Activated naive CD4-positive, alpha-beta T cell treated with anti-CD3 and anti-CD28 coated beads for 36 hours (primary cell): ENCODE data around the gene IARS2. TPM values are rescaled to one million over a fixed set of nuclear protein-coding genes. Genes with fewer than 3 reads are reported as not detected.
A peak's percentile ranks its signal among the peaks of the same experiment; 100 is the strongest.
"Not testable (repeated sequence)": the region's sequence is repeated elsewhere in the genome, so short reads cannot be mapped to it uniquely, and the experiment has no call there.

Source experiments
- CTCF ChIA-PET: fragments of 350-600 bp; sonication (Branson Sonifier 250); formaldehyde crosslinking; loops from one replicate; lab custom pipeline; 2021; ENCODE audit warnings: antibody characterized with exemption; lab: Charles Lee
- DNase-seq: peaks from one replicate; pipeline ENCODE4 v3.0.0-alpha.2; 2020
- H3K27ac Mint-ChIP-seq: one replicate; pipeline ENCODE4 v1.8.0; 2021; ENCODE audit warnings: mild to moderate bottlenecking, mixed read lengths
- H3K27me3 Mint-ChIP-seq: one replicate; pipeline ENCODE4 v1.8.0; 2021; ENCODE audit warnings: low read depth, mixed read lengths
- H3K36me3 Mint-ChIP-seq: one replicate; pipeline ENCODE4 v1.8.0; 2021; ENCODE audit warnings: low read depth, mixed read lengths
- H3K4me1 Mint-ChIP-seq: one replicate; pipeline ENCODE4 v1.8.0; 2021; ENCODE audit warnings: low read depth, mixed read lengths
- H3K4me3 Mint-ChIP-seq: one replicate; pipeline ENCODE4 v1.8.0; 2021; ENCODE audit warnings: mild to moderate bottlenecking, moderate library complexity, mixed read lengths
- H3K9me3 Mint-ChIP-seq: one replicate; pipeline ENCODE4 v1.8.0; 2021; ENCODE audit warnings: mixed read lengths
- intact Hi-C: fragments of 100-400 bp; cut with micrococcal nuclease; formaldehyde crosslinking; loops from one replicate; pipeline ENCODE4 v1.15.1; 2023
- total RNA-seq, 2 experiments: library from RNA; stranded (reverse); gene quantifications; one replicate each; pipeline ENCODE4 v1.2.3, GENCODE V29; 2021

IARS2 gene
- total RNA-seq, 2 experiments from 2014 or later = 59.7 to 60.3 TPM

DNA sequence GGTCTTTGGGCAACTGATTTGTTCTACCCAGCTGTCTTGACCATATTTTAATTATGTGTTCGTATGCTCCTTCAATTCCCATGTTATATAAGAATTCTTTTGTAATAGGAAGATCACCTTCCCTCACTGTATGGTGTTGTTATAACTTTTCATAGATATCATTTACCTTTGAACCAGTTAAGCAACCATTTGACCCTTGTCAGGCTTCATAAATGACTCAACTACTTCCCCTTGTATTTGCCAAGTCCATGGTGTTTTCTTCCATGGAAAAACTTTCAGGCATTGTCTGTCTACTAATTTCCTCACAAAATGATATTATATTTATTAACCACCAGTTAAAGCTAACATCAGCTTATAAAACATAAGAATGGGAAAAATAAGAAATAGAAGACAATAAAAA lies 9.5 kb upstream of the IARS2 start:
- Mint-ChIP-seq H3K36me3 (peaks cover 8% of the 10 kb centered on the region), H3K27ac (no peak overlapping the region), H3K4me3 (no peak overlapping the region), H3K4me1 (peaks cover 2% of the 10 kb centered on the region), H3K27me3 (no peaks in the 10 kb centered on the region), H3K9me3 (no peaks in the 10 kb centered on the region)
- intact Hi-C loops = no loop called here
- CTCF ChIA-PET = no interaction called here
- DNase-seq = no peak

DNA sequence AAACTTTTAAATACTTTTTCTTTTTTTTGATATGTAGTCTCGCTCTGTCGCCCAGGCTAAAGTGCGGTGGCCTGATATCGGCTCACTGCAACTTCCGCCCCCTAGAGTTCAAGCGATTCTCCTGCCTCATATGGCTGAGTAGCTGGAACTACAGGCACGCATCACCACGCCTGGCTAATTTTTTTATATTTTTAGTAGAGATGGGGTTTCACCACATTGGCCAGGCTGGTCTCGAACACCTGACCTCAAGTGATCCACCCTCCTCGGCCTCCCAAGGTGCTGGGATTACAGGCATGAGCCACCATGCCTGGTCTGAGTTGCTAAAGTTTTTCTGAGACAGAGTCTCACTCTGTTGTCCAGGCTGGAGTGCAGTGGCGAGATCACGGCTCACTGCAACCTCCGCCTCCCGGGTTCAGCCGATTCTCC lies 7.7 kb upstream of the IARS2 start:
- H3K36me3 Mint-ChIP-seq, CTCF ChIA-PET, H3K9me3 Mint-ChIP-seq, intact Hi-C loops, H3K27ac Mint-ChIP-seq, DNase-seq, H3K4me1 Mint-ChIP-seq, H3K4me3 Mint-ChIP-seq, H3K27me3 Mint-ChIP-seq: not testable (repeated sequence)

DNA sequence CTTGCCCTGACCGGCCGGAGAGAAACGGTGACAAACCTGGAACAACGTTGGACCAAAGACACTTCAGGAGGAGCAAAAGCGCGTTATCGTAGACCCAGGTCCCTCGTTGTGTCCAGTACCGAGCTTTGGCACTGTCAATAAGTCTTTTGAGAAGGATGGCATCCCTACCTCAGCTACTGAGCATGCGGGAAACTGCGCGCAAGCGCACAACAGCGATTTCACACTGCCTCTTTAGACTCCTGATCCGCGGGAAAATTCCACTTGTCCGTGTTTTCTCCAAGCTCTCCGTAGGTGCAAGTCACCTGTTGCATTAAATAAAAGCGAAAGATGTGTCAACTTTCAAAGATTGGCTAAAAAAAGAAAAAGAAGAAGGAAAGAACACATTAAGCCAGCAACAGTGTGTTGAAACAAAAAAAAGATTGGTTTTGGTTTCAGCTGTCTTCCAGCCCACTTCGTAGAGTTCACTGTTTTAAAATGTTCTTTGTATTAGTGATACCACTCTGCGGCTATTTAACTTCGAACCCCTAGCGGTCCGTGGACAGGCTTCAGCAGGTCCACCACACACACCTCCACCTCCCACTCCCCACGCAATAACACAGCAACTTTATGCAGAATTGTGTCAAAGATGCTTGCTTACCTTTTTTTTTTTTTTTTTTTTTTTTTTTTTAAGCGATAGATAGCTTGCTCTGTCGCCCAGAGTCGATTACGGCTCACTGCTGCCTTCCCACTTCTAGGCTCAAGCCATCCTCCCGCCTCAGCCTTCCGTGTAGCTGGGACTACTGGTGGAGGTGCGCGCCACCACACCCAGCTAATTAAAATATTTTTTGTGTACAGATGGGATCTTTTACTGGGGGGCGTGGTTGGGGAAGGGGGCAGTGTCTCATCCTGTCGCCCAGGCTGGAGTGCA lies 4.0 kb upstream of the IARS2 start, which contains the start of gene BPNT1:
Gene BPNT1, minus strand, starts transcription at position 139 of the 907 bp plus-strand sequence. CDS start 9,942 bp downstream, outside the sequence.
- DNase-seq = peak; percentile 100
- Mint-ChIP-seq H3K4me1 (peaks cover 12% of the 10 kb centered on the region), H3K9me3 (no peaks in the 10 kb centered on the region), H3K36me3 (no peaks in the 10 kb centered on the region), H3K4me3 (peak within 1 kb of the TSS; percentile 91), H3K27ac (peak within 1 kb of the TSS; percentile 85), H3K27me3 (no peaks in the 10 kb centered on the region)
- CTCF ChIA-PET = interaction anchor here (0.7 to 1.6 kb wide), 2 partner anchors 15 to 99 kb away, joined by 3 to 5 read pairs; no protein-coding TSS in a partner anchor
- intact Hi-C loops = loop anchor here (1.0 to 10.0 kb wide), 5 partner anchors 44 to 1355 kb away; partner anchors contain the start of genes EPRS1 and LYPLAL1

DNA sequence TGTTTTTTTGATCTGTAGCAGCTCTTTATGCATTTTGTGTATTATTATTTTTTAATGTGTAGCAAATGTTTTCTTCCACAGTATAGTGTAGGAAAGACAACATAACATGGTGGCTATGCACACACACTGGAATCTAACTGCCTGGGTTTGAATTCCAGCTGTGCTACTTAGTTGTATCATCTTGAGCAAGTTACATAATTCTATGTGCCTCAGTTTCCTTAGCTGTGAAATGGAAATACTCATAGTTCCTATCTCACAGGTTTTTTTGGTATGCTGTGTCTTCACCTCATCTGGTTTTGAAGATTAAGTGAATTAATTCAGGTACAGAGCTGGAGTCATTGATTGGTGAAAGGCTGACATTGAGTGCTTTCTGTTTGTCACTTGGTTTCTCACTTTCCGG lies 1.2 kb upstream of the IARS2 start:
- peaks cover 6% of the 10 kb centered on the region for H3K36me3 Mint-ChIP-seq
- CTCF ChIA-PET = interaction anchor here (0.6 to 1.2 kb wide), 2 partner anchors 21 to 122 kb away, joined by 4 read pairs; no protein-coding TSS in a partner anchor

DNA sequence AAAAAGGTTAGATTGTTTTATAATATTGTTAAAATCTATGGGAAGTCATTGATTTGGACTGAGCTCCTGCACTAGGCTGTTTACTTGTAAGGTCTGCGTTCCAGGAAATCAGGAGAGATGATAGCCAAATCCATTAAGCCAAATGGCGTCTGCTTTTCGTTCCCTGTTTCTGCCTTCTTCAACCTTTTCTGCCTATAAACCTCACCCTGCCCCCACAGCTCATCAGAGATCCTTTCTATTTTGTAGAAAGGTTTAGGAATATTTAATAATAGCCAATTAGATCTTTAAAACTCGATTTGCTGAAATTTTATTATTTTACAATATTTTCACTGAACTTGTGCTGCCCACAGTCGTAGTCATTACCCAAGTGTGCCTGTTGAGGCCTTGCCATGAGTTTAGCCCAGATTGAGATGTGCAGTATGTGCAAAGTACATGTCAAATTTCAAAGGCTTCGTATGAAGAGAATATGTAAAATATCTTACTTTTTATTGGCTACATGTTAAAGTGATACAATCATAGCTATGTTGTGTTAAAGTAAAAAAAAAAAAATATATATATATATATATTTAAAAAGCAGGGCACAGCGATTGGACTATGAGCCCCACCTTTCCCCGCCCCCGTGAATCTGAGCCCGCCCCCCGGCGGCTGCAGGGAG lies 444 bp upstream of the IARS2 start:
- DNase-seq = no peak
- intact Hi-C loops = loop anchor here (1.0 to 10.0 kb wide), 4 partner anchors 47 to 1808 kb away; partner anchors contain the start of genes EPRS1 and RRP15
- Mint-ChIP-seq H3K27me3 (no peaks in the 10 kb centered on the region), H3K27ac (peak overlapping the region; percentile 61), H3K4me3 (peak overlapping the region; percentile 34), H3K9me3 (no peaks in the 10 kb centered on the region), H3K4me1 (peaks cover 24% of the 10 kb centered on the region), H3K36me3 (peaks cover 11% of the 10 kb centered on the region)
- CTCF ChIA-PET = no interaction called here

More for the DNA sequence above, 1.2 kb upstream of the IARS2 start:
- no peaks in the 10 kb centered on the region for H3K27me3 Mint-ChIP-seq
- H3K9me3 Mint-ChIP-seq = no peaks in the 10 kb centered on the region
- no peak overlapping the region for H3K27ac Mint-ChIP-seq
- DNase-seq = no peak
- H3K4me1 Mint-ChIP-seq = peaks cover 22% of the 10 kb centered on the region
- no peak overlapping the region for H3K4me3 Mint-ChIP-seq
- intact Hi-C loops = loop anchor here (1.0 to 10.0 kb wide), 3 partner anchors 46 to 1352 kb away; partner anchors contain the start of gene EPRS1

DNA sequence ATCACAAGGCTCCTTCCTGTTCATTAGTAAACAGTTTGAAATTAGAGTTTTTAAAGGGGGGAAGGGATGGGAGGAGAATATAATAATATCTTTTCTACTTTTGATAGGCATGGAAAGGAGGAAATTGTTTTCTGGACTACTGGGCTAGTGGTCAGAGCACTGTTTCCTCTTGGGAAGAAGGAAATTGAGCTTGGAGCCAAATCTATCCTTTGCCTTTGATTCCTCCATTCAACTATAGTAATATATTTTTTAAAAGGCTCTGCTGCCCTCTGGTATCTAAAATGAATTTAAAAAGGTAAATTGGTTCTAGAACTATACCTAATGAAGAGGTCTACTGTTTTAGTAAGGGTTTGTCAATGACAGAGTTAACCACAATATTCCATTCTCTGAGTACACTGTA lies 5.9 kb downstream of the IARS2 start:
- H3K36me3 Mint-ChIP-seq = peaks cover 25% of the 10 kb centered on the region
- no peak overlapping the region for H3K4me3 Mint-ChIP-seq
- H3K27me3 Mint-ChIP-seq = no peaks in the 10 kb centered on the region
- H3K27ac Mint-ChIP-seq = no peak overlapping the region
- peaks cover 15% of the 10 kb centered on the region for H3K4me1 Mint-ChIP-seq
- no peaks in the 10 kb centered on the region for H3K9me3 Mint-ChIP-seq
- CTCF ChIA-PET = interaction anchor here (1.2 kb wide), 1 partner anchor 13 kb away, joined by 4 read pairs; no protein-coding TSS in a partner anchor
- intact Hi-C loops = loop anchor here (10.0 kb wide), 1 partner anchor 1345 kb away; no protein-coding TSS in a partner anchor
- no peak for DNase-seq

DNA sequence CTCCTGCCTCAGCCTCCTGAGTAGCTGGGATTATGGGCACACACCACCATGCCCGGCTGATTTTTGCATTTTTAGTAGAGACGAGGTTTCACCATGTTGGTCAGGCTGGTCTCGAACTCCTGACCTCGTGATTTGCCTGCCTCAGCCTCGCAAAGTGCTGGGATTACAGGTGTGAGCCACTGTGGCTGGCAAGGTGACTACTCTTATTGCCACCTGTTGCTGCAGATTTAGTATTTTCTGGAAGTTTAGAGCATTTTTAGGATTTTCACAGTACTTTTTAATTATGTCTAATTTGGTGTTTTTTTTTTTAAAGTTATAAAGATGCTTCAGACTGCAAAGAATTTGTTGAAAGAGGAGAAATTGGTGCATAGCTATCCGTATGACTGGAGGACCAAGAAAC lies 16.5 kb downstream of the IARS2 start:
- H3K4me1 Mint-ChIP-seq, H3K4me3 Mint-ChIP-seq, DNase-seq, intact Hi-C loops, H3K9me3 Mint-ChIP-seq, H3K27ac Mint-ChIP-seq, H3K27me3 Mint-ChIP-seq: not testable (repeated sequence)
- H3K36me3 Mint-ChIP-seq = peaks cover 24% of the 10 kb centered on the region
- CTCF ChIA-PET = interaction anchor here (0.6 to 0.7 kb wide), 2 partner anchors 87 to 109 kb away, joined by 3 to 4 read pairs; no protein-coding TSS in a partner anchor

DNA sequence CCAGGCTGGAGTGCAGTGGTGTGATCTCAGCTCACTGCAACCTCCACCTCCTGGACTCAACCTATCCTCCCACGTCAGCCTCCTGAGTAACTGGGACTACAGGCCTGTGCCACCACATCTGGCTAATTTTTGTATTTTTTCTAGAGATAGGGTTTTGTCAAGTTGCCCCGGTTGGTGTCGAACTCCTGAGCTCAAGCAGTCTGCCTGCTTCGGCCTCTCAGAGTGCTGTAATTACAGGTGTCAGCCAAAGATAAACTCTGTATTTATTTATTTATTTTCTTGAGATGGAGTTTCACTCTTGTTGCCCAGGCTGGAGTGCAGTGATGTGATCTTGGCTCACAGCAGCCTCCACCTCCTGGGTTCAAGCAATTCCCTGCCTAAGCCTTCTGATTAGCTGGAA lies 18.7 kb downstream of the IARS2 start:
- CTCF ChIA-PET = interaction anchor here (0.6 to 1.8 kb wide), 12 partner anchors 8 to 621 kb away, joined by 3 to 8 read pairs (median 4); no protein-coding TSS in a partner anchor
- H3K27me3 Mint-ChIP-seq, H3K4me1 Mint-ChIP-seq, H3K9me3 Mint-ChIP-seq, H3K27ac Mint-ChIP-seq, H3K4me3 Mint-ChIP-seq, intact Hi-C loops, DNase-seq: not testable (repeated sequence)
- H3K36me3 Mint-ChIP-seq = peaks cover 23% of the 10 kb centered on the region

DNA sequence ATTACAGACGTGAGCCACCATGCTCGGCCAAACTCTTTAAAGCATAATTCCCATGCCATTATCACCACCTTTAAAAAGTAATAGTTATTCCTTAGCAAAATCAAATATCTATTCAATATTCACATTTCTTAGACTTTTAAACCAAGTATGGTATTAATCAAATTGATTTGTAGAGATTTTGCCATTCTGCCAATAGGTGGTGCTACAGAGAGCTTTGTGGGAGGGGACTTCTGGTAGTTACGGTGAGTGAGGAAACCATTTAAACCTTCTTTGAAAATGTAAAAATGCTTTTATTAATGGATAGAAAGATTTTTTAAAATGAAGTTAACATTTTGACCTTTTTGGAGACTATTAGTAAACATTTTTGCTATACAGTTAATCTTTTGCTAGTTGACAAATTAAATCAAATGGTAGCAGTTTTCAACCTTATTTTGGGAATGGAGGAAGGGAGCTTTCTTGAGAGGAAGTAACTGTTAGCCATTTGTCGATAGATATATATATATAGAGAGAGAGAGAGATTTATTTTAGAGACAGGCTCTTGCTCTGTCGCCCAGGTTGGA lies 19.3 kb downstream of the IARS2 start:
- no peaks in the 10 kb centered on the region for H3K27me3 Mint-ChIP-seq
- intact Hi-C loops = no loop called here
- peaks cover 5% of the 10 kb centered on the region for H3K4me1 Mint-ChIP-seq
- DNase-seq = peak; percentile 38
- CTCF ChIA-PET = interaction anchor here (0.6 to 1.8 kb wide), 17 partner anchors 8 to 1084 kb away, joined by 3 to 8 read pairs (median 4); no protein-coding TSS in a partner anchor
- H3K4me3 Mint-ChIP-seq = no peak overlapping the region
- peaks cover 21% of the 10 kb centered on the region for H3K36me3 Mint-ChIP-seq
- H3K9me3 Mint-ChIP-seq = no peaks in the 10 kb centered on the region
- no peak overlapping the region for H3K27ac Mint-ChIP-seq

DNA sequence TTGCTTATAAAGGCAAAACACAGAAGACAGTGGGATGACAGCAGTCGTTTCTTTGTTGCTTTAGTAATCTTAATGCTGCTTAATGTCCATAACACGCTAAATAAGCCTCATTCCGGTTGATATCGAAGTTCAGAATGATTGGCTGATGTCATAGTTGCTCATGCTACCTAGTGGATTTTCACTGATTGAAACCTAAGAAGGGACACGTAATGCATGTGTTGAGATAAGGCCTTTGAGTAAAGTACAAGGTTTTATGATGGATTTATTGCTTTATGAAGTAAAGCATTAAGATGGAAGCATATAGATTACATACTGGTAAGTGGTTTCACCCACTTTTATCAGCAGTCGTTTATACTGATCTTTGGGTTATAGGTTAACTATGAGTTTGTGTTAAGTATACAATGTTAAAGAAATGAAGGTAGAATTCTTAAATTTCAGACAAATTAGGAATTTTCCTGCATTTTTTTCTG lies 25.1 kb downstream of the IARS2 start:
- CTCF ChIA-PET = interaction anchor here (0.6 kb wide), 1 partner anchor 80 kb away, joined by 3 read pairs; no protein-coding TSS in a partner anchor
- Mint-ChIP-seq H3K27me3 (no peaks in the 10 kb centered on the region), H3K4me1 (peaks cover 11% of the 10 kb centered on the region), H3K36me3 (peaks cover 10% of the 10 kb centered on the region), H3K4me3 (no peak overlapping the region), H3K27ac (no peak overlapping the region), H3K9me3 (no peaks in the 10 kb centered on the region)
- DNase-seq = no peak
- intact Hi-C loops = no loop called here

DNA sequence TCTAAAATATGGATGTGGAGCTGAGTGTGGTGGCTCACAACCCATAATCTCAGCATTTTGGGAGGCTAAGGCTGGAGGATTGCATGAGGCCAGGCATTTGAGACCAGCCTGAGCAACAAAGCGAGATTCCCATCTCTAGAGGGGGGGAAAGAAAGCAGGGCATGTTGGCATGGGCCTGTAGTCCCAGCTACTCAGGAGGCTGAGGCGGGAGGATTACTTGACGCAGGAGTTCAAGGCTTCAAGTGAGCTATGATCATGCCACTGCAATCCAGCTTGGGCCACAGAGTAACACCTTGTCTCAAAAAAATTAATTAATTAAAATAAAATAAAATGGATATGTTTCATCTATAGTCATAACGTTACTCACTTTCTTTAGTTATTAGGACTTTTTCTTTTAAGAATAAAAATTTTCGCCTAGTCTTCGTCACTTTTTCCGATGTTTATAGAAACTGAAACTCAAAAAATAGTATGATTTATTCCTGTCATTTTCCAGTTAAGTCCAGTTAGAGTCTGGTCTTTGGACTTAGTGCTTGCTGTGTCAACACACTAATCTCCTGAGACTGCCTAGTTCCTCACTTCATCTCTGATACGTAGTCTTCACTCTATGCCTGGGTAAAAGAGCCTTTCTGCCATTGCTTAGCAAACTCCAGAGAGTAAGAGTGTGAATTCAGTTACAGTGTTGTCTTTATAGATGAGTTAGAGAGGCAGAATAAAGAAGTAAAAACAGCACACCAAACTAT lies 28.0 kb downstream of the IARS2 start:
- no peak overlapping the region for H3K4me3 Mint-ChIP-seq
- no peaks in the 10 kb centered on the region for H3K9me3 Mint-ChIP-seq
- intact Hi-C loops = no loop called here
- peaks cover 7% of the 10 kb centered on the region for H3K36me3 Mint-ChIP-seq
- H3K27me3 Mint-ChIP-seq = no peaks in the 10 kb centered on the region
- CTCF ChIA-PET = interaction anchor here (0.7 to 1.0 kb wide), 2 partner anchors 11 to 113 kb away, joined by 3 to 4 read pairs; no protein-coding TSS in a partner anchor
- H3K27ac Mint-ChIP-seq = no peak overlapping the region
- peaks cover 13% of the 10 kb centered on the region for H3K4me1 Mint-ChIP-seq
- DNase-seq = no peak
